ENCODE results near the gene TBC1D10B. TPM values are rescaled to one million over a fixed set of nuclear protein-coding genes. Genes with fewer than 3 reads are reported as not detected.

TBC1D10B gene
- total and polyA plus RNA-seq, 2 of the 8 experiments (the other 6 are each of a cell fraction or from before 2014, with no cell fraction given), result 15.4 to 28.6 TPM

- no peak overlapping the region for H3K4ac ChIP-seq (replicated peaks; ENCODE audit: insufficient read length, low read depth, low read length)
- POLR2A ChIA-PET (ENCODE audit: partially characterized antibody), result interaction anchor here (1.1 to 4.0 kb wide), 9 partner anchors 9 to 194 kb away, joined by 3 to 34 read pairs (median 5); partner anchors contain the start of genes CD2BP2, ZNF48, ZNF689 and ZNF764
- no peak overlapping the region for H2BK15ac ChIP-seq (ENCODE audit: low read length)
- no peak overlapping the region for H4K91ac ChIP-seq (replicated peaks; ENCODE audit: insufficient read length, low read length)
- no peak overlapping the region for H3K14ac ChIP-seq (ENCODE audit: insufficient read length)
- H4K5ac ChIP-seq (ENCODE audit: insufficient read length, low read depth, low read length), result no peak overlapping the region
- no peak overlapping the region for H2BK5ac ChIP-seq (ENCODE audit: low read depth, low read length)
- DNase-seq (ENCODE audit: low read depth in 1 of 2, low spot score in 2 of 2) (no peak), FAIRE-seq (no peak)
- H3K56ac ChIP-seq (replicated peaks; ENCODE audit: insufficient read length, low read depth, low read length), result no peak overlapping the region
- H3K27me3 ChIP-seq (replicated peaks in 1 of 4; ENCODE audit: control insufficient read depth in 3 of 4, extremely low read depth in 1 of 4, insufficient read depth in 3 of 4, low read length in 3 of 4), result no peaks in the 10 kb centered on the region
- CTCF ChIA-PET (ENCODE audit: partially characterized antibody), result interaction anchor here (0.8 to 3.3 kb wide), 8 partner anchors 7 to 198 kb away, joined by 3 to 13 read pairs (median 6); partner anchors contain the start of genes DCTPP1, ZNF48 and ZNF771
- no peak overlapping the region for H3K23ac ChIP-seq (ENCODE audit: insufficient read length)
- H2BK120ac ChIP-seq (replicated peaks; ENCODE audit: low read depth, low read length), result no peak overlapping the region
- peaks cover 8% of the 10 kb centered on the region; the same call in 1 of the 2 replicates for H3K23me2 ChIP-seq (ENCODE audit: low read depth, low read length)
- no peak overlapping the region for H4K8ac ChIP-seq (ENCODE audit: extremely low read depth, insufficient read depth, low read length)
- peaks cover 2 to 15% (median 4%) of the 10 kb centered on the region in 4 experiments; a peak in 7 of 8 replicates for H3K36me3 ChIP-seq (ENCODE audit: control insufficient read depth in 2 of 4, insufficient read depth in 4 of 4, low read length in 3 of 4)
- no peaks in the 10 kb centered on the region for H3K79me2 ChIP-seq (ENCODE audit: control insufficient read depth in 1 of 2, insufficient read depth in 2 of 2, low read length in 2 of 2)
- no peak overlapping the region for H2BK20ac ChIP-seq (ENCODE audit: low read length)
- H3K4me3 ChIP-seq (ENCODE audit: extremely low read depth in 1 of 4, insufficient read depth in 2 of 4, low read depth in 3 of 4, low read length in 4 of 4), result peak overlapping the region; percentile 36 to 60 (median 50)
- H2AFZ ChIP-seq (ENCODE audit: low read length), result no peak overlapping the region
- WGBS, 2 experiments (ENCODE audit: extremely low coverage in 1 of 2, insufficient coverage in 1 of 2, insufficient read length in 1 of 2, insufficient replicate concordance in 2 of 2, low coverage in 1 of 2, low lambda C conversion rate in 2 of 2, missing lambda C conversion rate in 1 of 2), result 68% methylated on average over 18 of the region's 18 CpGs; no CpG with 5 or more reads in 1 of the 2 experiments
- peak overlapping the region in 3 of 4 experiments; percentile 25 to 37 (median 32); a peak in 3 of 7 replicates for H3K9ac ChIP-seq (replicated peaks in 1 of 4; ENCODE audit: extremely low read depth in 1 of 4, low read depth in 3 of 4, low read length in 3 of 4)
- H3K4me1 ChIP-seq (replicated peaks in 1 of 4; ENCODE audit: control insufficient read depth in 3 of 4, insufficient read depth in 4 of 4, low read length in 3 of 4), result peaks cover 3 to 6% (median 5%) of the 10 kb centered on the region in 4 experiments; a peak in 6 of 7 replicates
- H3K4me2 ChIP-seq (ENCODE audit: insufficient read depth in 1 of 2, low read depth in 2 of 2, low read length in 2 of 2), result peak overlapping the region; percentile 64 to 76
- no peak overlapping the region for H2AK5ac ChIP-seq (ENCODE audit: low read depth, low read length)
- no peak overlapping the region for H3K27ac ChIP-seq (ENCODE audit: low read depth, low read length)
- H4K20me1 ChIP-seq (replicated peaks in 1 of 2; ENCODE audit: control insufficient read depth in 1 of 2, insufficient read depth in 2 of 2, low read length in 2 of 2), result peaks cover 2 to 10% of the 10 kb centered on the region in 2 experiments
- H2BK12ac ChIP-seq (ENCODE audit: low read depth, low read length), result no peak overlapping the region
- no peaks in the 10 kb centered on the region for H3K9me3 ChIP-seq (ENCODE audit: insufficient read depth in 2 of 2, low read depth in 1 of 2, low read length in 1 of 2)
- no peak overlapping the region for H3K18ac ChIP-seq (ENCODE audit: extremely low read depth, low read length)
- peaks cover 6% of the 10 kb centered on the region; the same call in 1 of the 2 replicates for H3K79me1 ChIP-seq (ENCODE audit: low read depth, low read length)
- TF ChIP-seq ASH2L (IDR thresholded peaks at IDR 0.05; ENCODE audit: low read length) (no peak), KDM1A (IDR thresholded peaks at IDR 0.05; ENCODE audit: borderline replicate concordance, low read length) (no peak), KDM4A (IDR thresholded peaks at IDR 0.05; ENCODE audit: low read depth, low read length, severe bottlenecking) (no peak), MAFK (IDR thresholded peaks at IDR 0.05; ENCODE audit: low read depth, low read length) (no peak), USF2 (IDR thresholded peaks at IDR 0.05; ENCODE audit: low read length) (no peak), TAF1 (IDR thresholded peaks at IDR 0.05; ENCODE audit: low read depth, low read length) (no peak), ATF2 (IDR thresholded peaks at IDR 0.05; ENCODE audit: low read length) (no peak), YY1 (IDR thresholded peaks at IDR 0.05; ENCODE audit: low read depth, low read length) (no peak)
Observed at GRCh38 chr16:30416624-30417528, 46.6 kb upstream of the TBC1D10B start.
